ENCODE data around the gene TIGD7.

DNA sequence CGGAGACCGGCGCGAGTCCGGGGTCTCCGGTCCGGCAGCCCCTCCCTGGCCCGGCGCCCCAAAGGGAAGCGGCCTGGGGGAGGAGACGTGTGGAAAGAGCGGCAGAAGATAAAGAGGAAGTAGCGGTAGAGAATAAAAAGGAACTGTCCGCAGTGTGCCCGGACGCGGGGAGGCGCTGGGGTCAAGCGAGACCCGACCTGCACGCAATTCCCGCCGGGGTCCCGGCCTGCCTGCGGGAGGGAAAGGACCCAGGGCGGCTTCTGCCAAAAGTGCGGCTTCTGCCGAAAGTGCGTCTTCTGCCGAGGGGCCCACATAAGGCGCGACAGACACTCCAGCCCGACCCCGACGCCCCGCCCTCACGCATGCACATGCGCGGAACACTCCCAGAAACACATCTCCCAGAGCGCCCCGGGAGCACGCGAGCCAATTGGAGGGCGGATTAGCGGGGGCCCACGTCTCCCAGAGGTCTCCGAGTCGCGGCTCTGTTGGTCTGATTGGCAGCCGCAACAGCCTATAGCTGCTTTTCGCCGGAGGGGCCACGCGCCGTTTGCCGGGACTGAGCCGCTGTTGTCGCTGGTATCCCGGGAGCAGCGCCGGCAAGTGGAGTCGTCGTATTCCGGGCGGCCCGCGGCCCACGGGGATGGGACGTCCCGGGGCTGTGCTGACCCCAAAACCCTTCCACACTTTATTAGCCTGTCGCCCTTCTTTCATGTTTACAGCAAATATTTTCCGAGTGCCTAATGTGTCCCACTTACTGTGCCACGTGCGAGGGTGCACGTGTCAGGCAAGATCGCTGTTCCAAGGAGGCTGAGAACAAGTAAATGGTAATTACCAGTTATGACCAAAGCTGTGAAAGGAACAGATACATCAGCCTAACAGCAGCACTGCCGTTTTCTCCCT lies 40.8 kb downstream of the TIGD7 start:
- TF ChIP-seq, protein P1, sequence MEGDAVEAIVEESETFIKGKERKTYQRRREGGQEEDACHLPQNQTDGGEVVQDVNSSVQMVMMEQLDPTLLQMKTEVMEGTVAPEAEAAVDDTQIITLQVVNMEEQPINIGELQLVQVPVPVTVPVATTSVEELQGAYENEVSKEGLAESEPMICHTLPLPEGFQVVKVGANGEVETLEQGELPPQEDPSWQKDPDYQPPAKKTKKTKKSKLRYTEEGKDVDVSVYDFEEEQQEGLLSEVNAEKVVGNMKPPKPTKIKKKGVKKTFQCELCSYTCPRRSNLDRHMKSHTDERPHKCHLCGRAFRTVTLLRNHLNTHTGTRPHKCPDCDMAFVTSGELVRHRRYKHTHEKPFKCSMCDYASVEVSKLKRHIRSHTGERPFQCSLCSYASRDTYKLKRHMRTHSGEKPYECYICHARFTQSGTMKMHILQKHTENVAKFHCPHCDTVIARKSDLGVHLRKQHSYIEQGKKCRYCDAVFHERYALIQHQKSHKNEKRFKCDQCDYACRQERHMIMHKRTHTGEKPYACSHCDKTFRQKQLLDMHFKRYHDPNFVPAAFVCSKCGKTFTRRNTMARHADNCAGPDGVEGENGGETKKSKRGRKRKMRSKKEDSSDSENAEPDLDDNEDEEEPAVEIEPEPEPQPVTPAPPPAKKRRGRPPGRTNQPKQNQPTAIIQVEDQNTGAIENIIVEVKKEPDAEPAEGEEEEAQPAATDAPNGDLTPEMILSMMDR (conservative IDR thresholded peaks at IDR 0.05; ENCODE audit: low read depth, low read length): no peak
- no peak for TF ChIP-seq EZH2 (IDR thresholded peaks at IDR 0.05; ENCODE audit: low read length, unreplicated experiment)
